ENCODE measurements around the gene DENND6A. TPM values are rescaled to one million over a fixed set of nuclear protein-coding genes. Genes with fewer than 3 reads are reported as not detected.
"Not testable (repeated sequence)": the region's sequence is repeated elsewhere in the genome, so short reads cannot be mapped to it uniquely, and the experiment has no call there.

The DENND6A gene
- total RNA-seq, 1 donor from 2014 or later: 26.1 TPM

GRCh38 chr3:57627976-57628375 is 64.9 kb downstream of the DENND6A start:
- Histone ChIP-seq H3K36me3 (ENCODE audit: control insufficient read depth, insufficient read depth, low read length) (peaks cover 5% of the 10 kb centered on the region), H3K4me3 (ENCODE audit: low read depth, low read length) (no peak overlapping the region), H3K27me3 (ENCODE audit: control insufficient read depth, insufficient read depth, low read length) (no peaks in the 10 kb centered on the region)
- DNase-seq (ENCODE audit: low read depth) (no peak), FAIRE-seq (no peak)
- TF ChIP-seq, protein P1, sequence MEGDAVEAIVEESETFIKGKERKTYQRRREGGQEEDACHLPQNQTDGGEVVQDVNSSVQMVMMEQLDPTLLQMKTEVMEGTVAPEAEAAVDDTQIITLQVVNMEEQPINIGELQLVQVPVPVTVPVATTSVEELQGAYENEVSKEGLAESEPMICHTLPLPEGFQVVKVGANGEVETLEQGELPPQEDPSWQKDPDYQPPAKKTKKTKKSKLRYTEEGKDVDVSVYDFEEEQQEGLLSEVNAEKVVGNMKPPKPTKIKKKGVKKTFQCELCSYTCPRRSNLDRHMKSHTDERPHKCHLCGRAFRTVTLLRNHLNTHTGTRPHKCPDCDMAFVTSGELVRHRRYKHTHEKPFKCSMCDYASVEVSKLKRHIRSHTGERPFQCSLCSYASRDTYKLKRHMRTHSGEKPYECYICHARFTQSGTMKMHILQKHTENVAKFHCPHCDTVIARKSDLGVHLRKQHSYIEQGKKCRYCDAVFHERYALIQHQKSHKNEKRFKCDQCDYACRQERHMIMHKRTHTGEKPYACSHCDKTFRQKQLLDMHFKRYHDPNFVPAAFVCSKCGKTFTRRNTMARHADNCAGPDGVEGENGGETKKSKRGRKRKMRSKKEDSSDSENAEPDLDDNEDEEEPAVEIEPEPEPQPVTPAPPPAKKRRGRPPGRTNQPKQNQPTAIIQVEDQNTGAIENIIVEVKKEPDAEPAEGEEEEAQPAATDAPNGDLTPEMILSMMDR (IDR thresholded peaks at IDR 0.05; ENCODE audit: insufficient read depth, low read length, severe bottlenecking): no peak

- DNase-seq (ENCODE audit: low read depth) (no peak), FAIRE-seq (no peak)
- H3K27me3 ChIP-seq (ENCODE audit: control insufficient read depth, insufficient read depth, low read length): no peaks in the 10 kb centered on the region
- no peak overlapping the region for H3K4me3 ChIP-seq (ENCODE audit: low read depth, low read length)
- no peaks in the 10 kb centered on the region for H3K36me3 ChIP-seq (ENCODE audit: control insufficient read depth, insufficient read depth, low read length)
- TF ChIP-seq, protein P1 (IDR thresholded peaks at IDR 0.05; ENCODE audit: insufficient read depth, low read length, severe bottlenecking): no peak
Measured at GRCh38 chr3:57624801-57625200, 68.1 kb downstream of the DENND6A start.

GRCh38 chr3:57622362-57622761 is 70.5 kb downstream of the DENND6A start:
- FAIRE-seq: no peak
- TF ChIP-seq, protein P1 (IDR thresholded peaks at IDR 0.05; ENCODE audit: insufficient read depth, low read length, severe bottlenecking): no peak
- no peaks in the 10 kb centered on the region for H3K36me3 ChIP-seq (ENCODE audit: control insufficient read depth, insufficient read depth, low read length)
- DNase-seq (ENCODE audit: low read depth): no peak
- no peak overlapping the region for H3K4me3 ChIP-seq (ENCODE audit: low read depth, low read length)
- no peaks in the 10 kb centered on the region for H3K27me3 ChIP-seq (ENCODE audit: control insufficient read depth, insufficient read depth, low read length)

DNA sequence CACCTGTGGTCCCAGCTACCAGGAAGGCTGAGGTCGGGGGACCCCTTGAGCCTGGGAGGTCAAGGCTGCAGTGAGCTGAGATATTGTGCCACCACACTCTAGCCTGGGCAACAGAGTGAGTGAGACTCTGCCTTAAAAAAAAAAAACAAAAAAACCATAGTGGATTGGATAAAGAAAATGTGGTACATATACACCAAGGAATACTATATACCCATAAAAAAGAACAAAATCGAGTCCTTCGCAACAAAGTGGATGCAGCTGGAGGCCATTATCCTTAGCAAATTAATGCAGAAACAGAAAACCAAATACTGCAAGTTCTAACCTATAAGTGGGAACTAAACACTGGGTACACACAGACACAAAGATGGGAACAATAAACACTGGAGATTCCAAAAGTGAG is 75.1 kb downstream of the DENND6A start:
- Histone ChIP-seq H3K27me3 (ENCODE audit: control insufficient read depth, insufficient read depth, low read length) (no peaks in the 10 kb centered on the region), H3K36me3 (ENCODE audit: control insufficient read depth, insufficient read depth, low read length) (no peaks in the 10 kb centered on the region), H3K4me3 (ENCODE audit: low read depth, low read length) (no peak overlapping the region)
- TF ChIP-seq, protein P1 (IDR thresholded peaks at IDR 0.05; ENCODE audit: insufficient read depth, low read length, severe bottlenecking): no peak
- DNase-seq (ENCODE audit: low read depth) (no peak), FAIRE-seq (no peak)

DNA sequence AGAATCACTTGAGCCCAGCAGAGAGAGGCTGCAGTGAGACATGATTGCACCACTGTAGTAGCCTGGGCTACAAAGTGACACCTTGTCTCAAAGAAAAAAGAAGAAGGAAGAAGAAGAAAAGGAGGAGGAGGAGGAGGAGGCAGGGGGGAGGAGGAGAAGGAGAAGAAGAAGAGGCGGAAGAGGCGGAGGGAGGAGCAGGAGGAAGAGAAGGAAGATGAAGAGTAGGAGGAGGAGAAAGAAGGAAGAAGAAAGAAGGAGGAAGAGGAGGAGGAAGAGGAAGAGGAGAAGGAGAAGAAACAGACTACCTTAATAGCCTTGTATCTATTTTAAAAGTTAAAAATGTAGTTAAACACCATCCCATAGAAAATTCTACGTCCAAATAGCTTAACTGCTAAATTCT is 76.6 kb downstream of the DENND6A start:
- no peaks in the 10 kb centered on the region for H3K27me3 ChIP-seq (ENCODE audit: control insufficient read depth, insufficient read depth, low read length)
- no peak for DNase-seq (ENCODE audit: low read depth)
- TF ChIP-seq, protein P1 (IDR thresholded peaks at IDR 0.05; ENCODE audit: insufficient read depth, low read length, severe bottlenecking): no peak
- H3K4me3 ChIP-seq (ENCODE audit: low read depth, low read length): no peak overlapping the region
- H3K36me3 ChIP-seq (ENCODE audit: control insufficient read depth, insufficient read depth, low read length): no peaks in the 10 kb centered on the region
- no peak for FAIRE-seq

DNA sequence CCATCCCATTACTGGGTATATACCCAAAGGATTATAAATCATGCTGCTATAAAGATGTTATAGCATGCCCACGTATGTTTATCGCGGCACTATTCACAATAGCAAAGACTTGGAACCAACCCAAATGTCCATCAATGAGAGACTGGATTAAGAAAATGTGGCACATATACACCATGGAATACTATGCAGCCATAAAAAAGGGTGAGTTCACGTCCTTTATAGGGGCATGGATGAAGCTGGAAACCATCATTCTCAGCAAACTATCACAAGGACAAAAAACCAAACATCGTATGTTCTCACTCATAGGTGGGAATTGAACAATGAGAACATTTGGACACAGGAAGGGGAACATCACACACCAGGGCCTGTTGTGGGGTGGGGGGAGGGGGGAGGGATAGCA is 81.0 kb downstream of the DENND6A start:
- not testable (repeated sequence) for FAIRE-seq; H3K27me3 ChIP-seq (ENCODE audit: control insufficient read depth, insufficient read depth, low read length); H3K4me3 ChIP-seq (ENCODE audit: low read depth, low read length); DNase-seq (ENCODE audit: low read depth); H3K36me3 ChIP-seq (ENCODE audit: control insufficient read depth, insufficient read depth, low read length)
